Keratinocyte (primary cell): Measurements from ENCODE around the gene UQCC2. TPM values are rescaled to one million over a fixed set of nuclear protein-coding genes. Genes with fewer than 3 reads are reported as not detected.

Source experiments
- DNase-seq: peaks from one replicate; pipeline ENCODE4 v3.0.0-alpha.2; 2011; ENCODE audit warnings: low read depth, missing footprints, low spot score
- FAIRE-seq: peaks from 2 replicates; lab custom pipeline; 2011; peaks lifted over from hg19 to GRCh38; lab: Jason Lieb, UNC
- H2AFZ ChIP-seq: 2 replicates; pipeline ENCODE4 v1.6.0; 2012; ENCODE audit warnings: low read length, control low read depth, inconsistent platforms; ENCODE audit not compliant: control insufficient read depth
- H3K27ac ChIP-seq: 2 replicates; pipeline ENCODE4 v1.5.1; 2011; ENCODE audit warnings: low read length; ENCODE audit not compliant: control insufficient read depth, insufficient read depth
- H3K27me3 ChIP-seq: 3 replicates; pipeline ENCODE4 v1.6.0; 2011; ENCODE audit warnings: low read length; ENCODE audit not compliant: control insufficient read depth, insufficient read depth; ENCODE audit errors: extremely low read depth
- H3K36me3 ChIP-seq, 2 experiments: 2 replicates in 1 of 2; 3 replicates in 1 of 2; pipeline ENCODE4 v1.5.1; 2011; ENCODE audit warnings: low read length in 2 of 2, mild to moderate bottlenecking in 1 of 2; ENCODE audit not compliant: control insufficient read depth in 2 of 2, insufficient read depth in 2 of 2; ENCODE audit errors: extremely low read depth in 1 of 2
- H3K4me1 ChIP-seq: 3 replicates; pipeline ENCODE4 v1.5.1; 2011; ENCODE audit warnings: low read length; ENCODE audit not compliant: control insufficient read depth, insufficient read depth; ENCODE audit errors: extremely low read depth
- H3K4me2 ChIP-seq: 3 replicates; pipeline ENCODE4 v1.6.0; 2011; ENCODE audit warnings: low read depth, low read length; ENCODE audit not compliant: control insufficient read depth, insufficient read depth; ENCODE audit errors: extremely low read depth
- H3K4me3 ChIP-seq, 3 experiments: fragments of 200-600 bp in 1 of 3; sonication (generic) in 1 of 3; 2 replicates in 2 of 3; 3 replicates in 1 of 3; pipeline ENCODE4 v1.5.1; 2011 to 2016; ENCODE audit warnings: low read length in 3 of 3, mild to moderate bottlenecking in 3 of 3, control low read depth in 2 of 3, inconsistent platforms in 1 of 3, low read depth in 1 of 3, mixed read lengths in 1 of 3, mixed run types in 1 of 3, moderate library complexity in 1 of 3; ENCODE audit not compliant: control insufficient read depth in 2 of 3, insufficient read depth in 2 of 3; ENCODE audit errors: extremely low read depth in 1 of 3
- H3K79me2 ChIP-seq: 2 replicates; pipeline ENCODE4 v1.6.0; 2012; ENCODE audit warnings: low read length; ENCODE audit not compliant: control insufficient read depth, insufficient read depth
- H3K9ac ChIP-seq: 3 replicates; pipeline ENCODE4 v1.6.0; 2011; ENCODE audit warnings: low read length; ENCODE audit not compliant: control insufficient read depth, insufficient read depth; ENCODE audit errors: extremely low read depth
- H3K9me1 ChIP-seq: 3 replicates; pipeline ENCODE4 v1.6.0; 2011; ENCODE audit warnings: low read length; ENCODE audit not compliant: control insufficient read depth, insufficient read depth; ENCODE audit errors: extremely low read depth
- H3K9me3 ChIP-seq: 2 replicates; pipeline ENCODE4 v1.5.1; 2012; ENCODE audit warnings: low read depth, low read length; ENCODE audit not compliant: control insufficient read depth
- H4K20me1 ChIP-seq: 3 replicates; pipeline ENCODE4 v1.6.0; 2011; ENCODE audit warnings: low read length; ENCODE audit not compliant: control insufficient read depth, insufficient read depth; ENCODE audit errors: extremely low read depth
- CTCF ChIP-seq, 3 experiments: IDR thresholded peaks in 1 of 3; conservative IDR thresholded peaks in 1 of 3; optimal IDR thresholded peaks in 1 of 3; 2 replicates in 2 of 3; 3 replicates in 1 of 3; pipeline versions ENCODE3 to v1.5.1; 2011; ENCODE audit warnings: low read length in 3 of 3, mild to moderate bottlenecking in 3 of 3, moderate library complexity in 2 of 3, control low read depth in 1 of 3, inconsistent platforms in 1 of 3; ENCODE audit not compliant: insufficient read depth in 2 of 3; ENCODE audit errors: extremely low read depth in 1 of 3
- EZH2 ChIP-seq: IDR thresholded peaks from one replicate; pipeline ENCODE4 v1.6.1; 2012; ENCODE audit warnings: inconsistent platforms, mild to moderate bottlenecking, low read length, moderate library complexity
- dilution Hi-C: fragments of 300-500 bp; cut with MboI; formaldehyde crosslinking; loops from one replicate; pipeline ENCODE4 v1.7.0; 2020; ENCODE audit warnings: low sequenced_read_pairs; ENCODE audit not compliant: extremely low pct_ligation_motif_present
- polyA plus RNA-seq, 5 experiments: library from polyadenylated mRNA; depleted of rRNA in 3 of 5; stranded (reverse) in 3 of 5; stranded (forward) in 1 of 5; unstranded in 1 of 5; fragments of >200 nt; gene quantifications; 1 replicate in 1 of 5; 2 replicates in 3 of 5; 3 replicates in 1 of 5; pipeline versions ENCODE4 v1.2.1 to v1.2.3, GENCODE V29; 2011 to 2012; ENCODE audit warnings: missing spikeins in 2 of 5, low read depth in 1 of 5, low replicate concordance in 1 of 5

The UQCC2 gene
- polyA plus RNA-seq, 1 donor (not counting 4 experiments of a cell fraction or from before 2014, with no cell fraction given): 76.7 TPM

- peaks cover 35% of the 10 kb centered on the region for H3K4me1 ChIP-seq
- H3K9me1 ChIP-seq: no peaks in the 10 kb centered on the region
- H2AFZ ChIP-seq: no peak overlapping the region
- DNase-seq: no peak
- no peak overlapping the region for H3K27ac ChIP-seq
- H3K79me2 ChIP-seq: no peaks in the 10 kb centered on the region
- H3K9me3 ChIP-seq: no peaks in the 10 kb centered on the region
- dilution Hi-C loops: no loop called here
- no peak overlapping the region for H3K9ac ChIP-seq
- no peak for TF ChIP-seq EZH2
- TF ChIP-seq CTCF (optimal IDR thresholded peaks at IDR 0.05 in 1 of 3, IDR thresholded peaks at IDR 0.05 in 1 of 3, conservative IDR thresholded peaks at IDR 0.05 in 1 of 3; ENCODE audit: extremely low read depth in 1 of 3, insufficient read depth in 2 of 3, low read length in 3 of 3): no peak
- no peaks in the 10 kb centered on the region for H4K20me1 ChIP-seq
- H3K4me3 ChIP-seq: no peak overlapping the region
- H3K27me3 ChIP-seq: no peaks in the 10 kb centered on the region
- H3K36me3 ChIP-seq: no peaks in the 10 kb centered on the region
- peak; percentile 5 for FAIRE-seq
- H3K4me2 ChIP-seq: peak overlapping the region; percentile 54
These were observed 6.5 kb upstream of the UQCC2 start for GRCh38 chr6:33717934-33718455.

GRCh38 chr6:33716890-33717632, 5.6 kb upstream of the UQCC2 start:
- no peak for TF ChIP-seq EZH2
- TF ChIP-seq CTCF (optimal IDR thresholded peaks at IDR 0.05 in 1 of 3, IDR thresholded peaks at IDR 0.05 in 1 of 3, conservative IDR thresholded peaks at IDR 0.05 in 1 of 3; ENCODE audit: extremely low read depth in 1 of 3, insufficient read depth in 2 of 3, low read length in 3 of 3): no peak
- H2AFZ ChIP-seq: no peak overlapping the region
- dilution Hi-C loops: no loop called here
- no peak overlapping the region for H3K4me3 ChIP-seq
- H3K27ac ChIP-seq: peak overlapping the region; percentile 44
- DNase-seq (no peak), FAIRE-seq (no peak)
- H3K79me2 ChIP-seq: no peaks in the 10 kb centered on the region
- no peaks in the 10 kb centered on the region for H3K9me1 ChIP-seq
- H3K4me2 ChIP-seq: peak overlapping the region; percentile 9
- no peaks in the 10 kb centered on the region for H4K20me1 ChIP-seq
- H3K36me3 ChIP-seq: no peaks in the 10 kb centered on the region
- no peaks in the 10 kb centered on the region for H3K9me3 ChIP-seq
- H3K9ac ChIP-seq: no peak overlapping the region
- peaks cover 35% of the 10 kb centered on the region for H3K4me1 ChIP-seq
- H3K27me3 ChIP-seq: no peaks in the 10 kb centered on the region
